ENCODE measurements around the gene CCDC6. TPM values are rescaled to one million over a fixed set of nuclear protein-coding genes. Genes with fewer than 3 reads are reported as not detected.
A peak's percentile ranks its signal among the peaks of the same experiment; 100 is the strongest.

Gene CCDC6
- total and polyA plus RNA-seq, 9 of the 15 experiments (the other 6 are each of a cell fraction or from before 2014, with no cell fraction given): 10.4 to 41.0 (median 20.9) TPM

DNA sequence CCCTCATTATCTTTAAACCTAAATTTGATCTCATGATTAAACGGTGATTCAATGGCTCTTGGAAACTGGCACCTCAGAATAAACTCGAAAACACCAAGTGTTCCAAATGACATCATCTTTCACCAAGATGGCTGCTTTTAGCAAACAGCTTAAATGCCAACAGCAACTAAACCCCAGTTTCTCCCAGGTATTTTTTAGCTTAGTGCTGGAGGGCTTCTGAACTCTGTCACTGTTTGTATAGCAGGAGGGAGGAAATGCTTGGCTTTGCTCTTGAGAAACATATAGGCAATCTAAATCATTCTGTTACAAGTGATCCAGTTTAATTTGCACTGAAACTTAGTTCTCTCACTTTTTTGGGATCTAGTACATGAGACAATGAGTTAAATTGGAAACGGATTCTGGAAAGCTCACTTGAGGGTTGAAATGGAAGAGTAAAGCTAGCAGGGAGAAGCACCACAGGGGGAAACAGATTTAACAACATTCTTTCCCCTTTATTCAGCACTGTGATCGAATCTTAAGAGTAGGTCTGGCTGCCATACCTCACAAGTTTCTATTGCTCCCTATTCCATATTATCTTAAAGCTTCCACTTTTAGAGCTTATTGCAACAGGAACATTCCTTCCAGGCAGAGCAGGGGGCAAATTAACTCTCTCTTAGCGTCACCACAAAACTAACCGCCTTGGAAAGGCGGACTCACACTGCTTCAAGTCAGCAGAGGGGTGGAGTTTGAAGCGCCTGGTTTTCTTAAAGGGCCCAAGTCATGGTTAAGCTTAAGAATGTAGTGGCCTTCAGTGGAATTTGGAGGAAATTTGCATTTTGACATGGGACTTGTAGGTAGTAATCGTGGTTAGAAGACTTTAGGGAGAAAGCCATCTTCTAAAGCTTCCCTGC, 1.8 kb upstream of the CCDC6 start (continued):
- TF ChIP-seq, protein P1, sequence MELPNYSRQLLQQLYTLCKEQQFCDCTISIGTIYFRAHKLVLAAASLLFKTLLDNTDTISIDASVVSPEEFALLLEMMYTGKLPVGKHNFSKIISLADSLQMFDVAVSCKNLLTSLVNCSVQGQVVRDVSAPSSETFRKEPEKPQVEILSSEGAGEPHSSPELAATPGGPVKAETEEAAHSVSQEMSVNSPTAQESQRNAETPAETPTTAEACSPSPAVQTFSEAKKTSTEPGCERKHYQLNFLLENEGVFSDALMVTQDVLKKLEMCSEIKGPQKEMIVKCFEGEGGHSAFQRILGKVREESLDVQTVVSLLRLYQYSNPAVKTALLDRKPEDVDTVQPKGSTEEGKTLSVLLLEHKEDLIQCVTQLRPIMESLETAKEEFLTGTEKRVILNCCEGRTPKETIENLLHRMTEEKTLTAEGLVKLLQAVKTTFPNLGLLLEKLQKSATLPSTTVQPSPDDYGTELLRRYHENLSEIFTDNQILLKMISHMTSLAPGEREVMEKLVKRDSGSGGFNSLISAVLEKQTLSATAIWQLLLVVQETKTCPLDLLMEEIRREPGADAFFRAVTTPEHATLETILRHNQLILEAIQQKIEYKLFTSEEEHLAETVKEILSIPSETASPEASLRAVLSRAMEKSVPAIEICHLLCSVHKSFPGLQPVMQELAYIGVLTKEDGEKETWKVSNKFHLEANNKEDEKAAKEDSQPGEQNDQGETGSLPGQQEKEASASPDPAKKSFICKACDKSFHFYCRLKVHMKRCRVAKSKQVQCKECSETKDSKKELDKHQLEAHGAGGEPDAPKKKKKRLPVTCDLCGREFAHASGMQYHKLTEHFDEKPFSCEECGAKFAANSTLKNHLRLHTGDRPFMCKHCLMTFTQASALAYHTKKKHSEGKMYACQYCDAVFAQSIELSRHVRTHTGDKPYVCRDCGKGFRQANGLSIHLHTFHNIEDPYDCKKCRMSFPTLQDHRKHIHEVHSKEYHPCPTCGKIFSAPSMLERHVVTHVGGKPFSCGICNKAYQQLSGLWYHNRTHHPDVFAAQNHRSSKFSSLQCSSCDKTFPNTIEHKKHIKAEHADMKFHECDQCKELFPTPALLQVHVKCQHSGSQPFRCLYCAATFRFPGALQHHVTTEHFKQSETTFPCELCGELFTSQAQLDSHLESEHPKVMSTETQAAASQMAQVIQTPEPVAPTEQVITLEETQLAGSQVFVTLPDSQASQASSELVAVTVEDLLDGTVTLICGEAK (IDR thresholded peaks at IDR 0.05): no peak
- TF ChIP-seq, protein P1 (CRISPR knock-in tag; IDR thresholded peaks at IDR 0.05): no peak
- TF ChIP-seq, protein P2, sequence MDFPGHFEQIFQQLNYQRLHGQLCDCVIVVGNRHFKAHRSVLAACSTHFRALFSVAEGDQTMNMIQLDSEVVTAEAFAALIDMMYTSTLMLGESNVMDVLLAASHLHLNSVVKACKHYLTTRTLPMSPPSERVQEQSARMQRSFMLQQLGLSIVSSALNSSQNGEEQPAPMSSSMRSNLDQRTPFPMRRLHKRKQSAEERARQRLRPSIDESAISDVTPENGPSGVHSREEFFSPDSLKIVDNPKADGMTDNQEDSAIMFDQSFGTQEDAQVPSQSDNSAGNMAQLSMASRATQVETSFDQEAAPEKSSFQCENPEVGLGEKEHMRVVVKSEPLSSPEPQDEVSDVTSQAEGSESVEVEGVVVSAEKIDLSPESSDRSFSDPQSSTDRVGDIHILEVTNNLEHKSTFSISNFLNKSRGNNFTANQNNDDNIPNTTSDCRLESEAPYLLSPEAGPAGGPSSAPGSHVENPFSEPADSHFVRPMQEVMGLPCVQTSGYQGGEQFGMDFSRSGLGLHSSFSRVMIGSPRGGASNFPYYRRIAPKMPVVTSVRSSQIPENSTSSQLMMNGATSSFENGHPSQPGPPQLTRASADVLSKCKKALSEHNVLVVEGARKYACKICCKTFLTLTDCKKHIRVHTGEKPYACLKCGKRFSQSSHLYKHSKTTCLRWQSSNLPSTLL (IDR thresholded peaks at IDR 0.05): no peak
- TF ChIP-seq KDM1A (IDR thresholded peaks at IDR 0.05) (no peak), EHMT2 (IDR thresholded peaks at IDR 0.05) (no peak), NFE2L1 (tag; IDR thresholded peaks at IDR 0.05; ENCODE audit: borderline replicate concordance, low read depth) (no peak), NR1H2 (CRISPR knock-in tag; IDR thresholded peaks at IDR 0.05) (no peak), GATA2 (CRISPR knock-in tag; IDR thresholded peaks at IDR 0.05) (no peak), MYNN (IDR thresholded peaks at IDR 0.05) (no peak), MYNN (CRISPR knock-in tag; IDR thresholded peaks at IDR 0.05) (no peak), XRCC4 (IDR thresholded peaks at IDR 0.05; ENCODE audit: extremely low read depth, insufficient read depth, insufficient read length) (no peak), FOSL1 (tag; conservative IDR thresholded peaks at IDR 0.05) (no peak), NCOA6 (IDR thresholded peaks at IDR 0.05) (no peak), POLR2G (IDR thresholded peaks at IDR 0.05; ENCODE audit: low read depth, low read length) (peak; percentile 36), TAF1 (IDR thresholded peaks at IDR 0.05; ENCODE audit: control insufficient read depth, extremely low read depth, insufficient read depth, low read length, severe bottlenecking) (peak; percentile 82), CAMTA2 (CRISPR knock-in tag; conservative IDR thresholded peaks at IDR 0.05) (no peak)
- TF ChIP-seq, protein P3, sequence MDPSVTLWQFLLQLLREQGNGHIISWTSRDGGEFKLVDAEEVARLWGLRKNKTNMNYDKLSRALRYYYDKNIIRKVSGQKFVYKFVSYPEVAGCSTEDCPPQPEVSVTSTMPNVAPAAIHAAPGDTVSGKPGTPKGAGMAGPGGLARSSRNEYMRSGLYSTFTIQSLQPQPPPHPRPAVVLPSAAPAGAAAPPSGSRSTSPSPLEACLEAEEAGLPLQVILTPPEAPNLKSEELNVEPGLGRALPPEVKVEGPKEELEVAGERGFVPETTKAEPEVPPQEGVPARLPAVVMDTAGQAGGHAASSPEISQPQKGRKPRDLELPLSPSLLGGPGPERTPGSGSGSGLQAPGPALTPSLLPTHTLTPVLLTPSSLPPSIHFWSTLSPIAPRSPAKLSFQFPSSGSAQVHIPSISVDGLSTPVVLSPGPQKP (CRISPR knock-in tag; IDR thresholded peaks at IDR 0.05): no peak
